Esophagus muscularis mucosa (tissue), 4 donors: ENCODE measurements around the gene SDS. TPM values are rescaled to one million over a fixed set of nuclear protein-coding genes. Genes with fewer than 3 reads are reported as not detected.

Experiments
- DNase-seq: peaks from one replicate; pipeline ENCODE4 v3.0.0-alpha.2; 2017; ENCODE audit errors: extremely low spot score
- H3K27ac ChIP-seq, 4 donors: fragments of 200-600 bp; sonication (generic); replicated peaks in 1 of 4; 1 replicate in 3 of 4; 2 replicates in 1 of 4; pipeline ENCODE4 v1.5.1; 2016 to 2019; ENCODE audit warnings: mild to moderate bottlenecking in 1 of 4
- H3K27me3 ChIP-seq, 4 donors: fragments of 200-600 bp; sonication (generic); one replicate each; pipeline versions ENCODE4 v1.5.1 to v1.6.0; 2016 to 2019
- H3K36me3 ChIP-seq, 4 donors: fragments of 200-600 bp; sonication (generic); one replicate each; pipeline ENCODE4 v1.5.1; 2016 to 2019
- H3K4me1 ChIP-seq, 4 donors: fragments of 200-600 bp; sonication (generic); one replicate each; pipeline ENCODE4 v1.5.1; 2016 to 2019
- H3K4me3 ChIP-seq, 4 donors: fragments of 200-600 bp; sonication (generic); 1 replicate in 2 of 4; 2 replicates in 2 of 4; pipeline ENCODE4 v1.5.1; 2016 to 2019; ENCODE audit warnings: mild to moderate bottlenecking in 4 of 4, moderate library complexity in 1 of 4
- H3K9me3 ChIP-seq, 4 donors: fragments of 200-600 bp; sonication (generic); 1 replicate in 3 of 4; 2 replicates in 1 of 4; pipeline ENCODE4 v1.5.1; 2016 to 2019
- CTCF ChIP-seq, 3 experiments: fragments of 200-600 bp in 2 of 3; fragments of 450-650 bp in 1 of 3; sonication (generic) in 2 of 3; IDR thresholded peaks; one replicate each; pipeline ENCODE4 v1.5.1; 2017 to 2019; ENCODE audit warnings: antibody characterized with exemption in 3 of 3, mild to moderate bottlenecking in 2 of 3, moderate library complexity in 1 of 3
- EP300 ChIP-seq: sonication (generic); formaldehyde crosslinking; IDR thresholded peaks from one replicate; pipeline ENCODE4 v1.6.1; 2017; ENCODE audit warnings: antibody characterized with exemption
- POLR2A ChIP-seq: fragments of 450-650 bp; IDR thresholded peaks from one replicate; pipeline ENCODE4 v1.6.1; 2017; ENCODE audit warnings: antibody characterized with exemption, moderate library complexity, mild to moderate bottlenecking, low read depth
- POLR2AphosphoS5 ChIP-seq, 2 donors: sonication (generic); formaldehyde crosslinking; IDR thresholded peaks; one replicate each; pipeline ENCODE4 v1.6.1; 2017; ENCODE audit warnings: antibody characterized with exemption in 2 of 2
- WGBS: methylation state at CpG from one replicate; pipeline ENCODE4 v1.1.5; 2018; 5-methylcytosine and 5-hydroxymethylcytosine counted together
- intact Hi-C: fragments of 100-400 bp; cut with DNase I; formaldehyde crosslinking; loops from one replicate; pipeline ENCODE4 v1.15.1; 2023
- total RNA-seq, 4 donors: library from RNA; depleted of rRNA; stranded (reverse); fragments of >200 nt; gene quantifications; one replicate each; pipeline versions ENCODE4 v1.1.0 to v1.2.1, GENCODE V29; 2016

SDS gene
- total RNA-seq, 4 donors from 2014 or later: 13.6 TPM; not detected in 3

- Histone ChIP-seq H3K36me3 (peaks cover 0 to 30% (median 15%) of the 10 kb centered on the region in 4 donors), H3K9me3 (no peaks in the 10 kb centered on the region), H3K27ac (no peak overlapping the region), H3K4me3 (no peak overlapping the region), H3K4me1 (peaks cover 19 to 26% (median 21%) of the 10 kb centered on the region in 4 donors), H3K27me3 (no peaks in the 10 kb centered on the region)
- DNase-seq: no peak
- intact Hi-C loops: no loop called here
- WGBS: 94% methylated on average over 5 of the region's 5 CpGs
- TF ChIP-seq EP300 (no peak), CTCF (IDR thresholded peaks at IDR 0.05) (no peak), POLR2A (no peak), POLR2AphosphoS5 (IDR thresholded peaks at IDR 0.05) (no peak)
Observed at GRCh38 chr12:113364698-113365097, 39.0 kb downstream of the SDS start.

GRCh38 chr12:113361574-113362370, 41.9 kb downstream of the SDS start:
- Histone ChIP-seq H3K27ac (no peak overlapping the region), H3K36me3 (peaks cover 0 to 21% (median 10%) of the 10 kb centered on the region in 4 donors), H3K27me3 (no peaks in the 10 kb centered on the region), H3K4me3 (no peak overlapping the region), H3K4me1 (peaks cover 17 to 42% (median 31%) of the 10 kb centered on the region in 4 donors), H3K9me3 (no peaks in the 10 kb centered on the region)
- TF ChIP-seq CTCF (IDR thresholded peaks at IDR 0.05): no peak
- no peak for TF ChIP-seq EP300
- TF ChIP-seq POLR2AphosphoS5 (IDR thresholded peaks at IDR 0.05): no peak
- TF ChIP-seq POLR2A: no peak
- DNase-seq: no peak
- intact Hi-C loops: loop anchor here (2.0 kb wide), 1 partner anchor 27 kb away; the partner anchor contains the start of gene SLC8B1
- 71% methylated on average over 12 of the region's 12 CpGs for WGBS

GRCh38 chr12:113359939-113360748, 43.5 kb downstream of the SDS start:
- peaks cover 12 to 34% (median 27%) of the 10 kb centered on the region in 4 donors for H3K4me1 ChIP-seq
- intact Hi-C loops: loop anchor here (2.0 kb wide), 1 partner anchor 25 kb away; the partner anchor contains the start of gene SLC8B1
- no peaks in the 10 kb centered on the region for H3K27me3 ChIP-seq
- WGBS: 78% methylated on average over 9 of the region's 9 CpGs
- TF ChIP-seq POLR2A (no peak), POLR2AphosphoS5 (IDR thresholded peaks at IDR 0.05) (no peak), EP300 (no peak), CTCF (IDR thresholded peaks at IDR 0.05) (no peak)
- peak overlapping the region; percentile 68 to 91 (median 76) for H3K4me3 ChIP-seq
- no peaks in the 10 kb centered on the region for H3K9me3 ChIP-seq
- DNase-seq: no peak
- H3K27ac ChIP-seq: peak overlapping the region; percentile 82 to 91 (median 87)
- H3K36me3 ChIP-seq: peaks cover 0 to 14% (median 10%) of the 10 kb centered on the region in 4 donors

- peaks cover 0 to 8% (median 5%) of the 10 kb centered on the region in 4 donors for H3K36me3 ChIP-seq
- WGBS: 23% methylated on average over 8 of the region's 11 CpGs
- no peaks in the 10 kb centered on the region for H3K27me3 ChIP-seq
- H3K4me3 ChIP-seq: peak overlapping the region; percentile 68 to 91 (median 76)
- TF ChIP-seq POLR2A (no peak), CTCF (IDR thresholded peaks at IDR 0.05) (no peak), POLR2AphosphoS5 (IDR thresholded peaks at IDR 0.05) (peak in 1 of 2 donors; percentile 11)
- no peaks in the 10 kb centered on the region for H3K9me3 ChIP-seq
- intact Hi-C loops: no loop called here
- H3K27ac ChIP-seq: peak overlapping the region; percentile 82 to 91 (median 87)
- peaks cover 12 to 34% (median 27%) of the 10 kb centered on the region in 4 donors for H3K4me1 ChIP-seq
- no peak for DNase-seq
Observed at GRCh38 chr12:113359133-113359938, 44.4 kb downstream of the SDS start.
